Tibial artery (tissue), 4 donors: ENCODE results near the gene ZSCAN21.

Source experiments
- DNase-seq, 2 donors: peaks; one replicate each; pipeline ENCODE4 v3.0.0-alpha.2; 2019
- H3K27ac ChIP-seq, 2 donors: fragments of 200-600 bp; sonication (generic) in 1 of 2; 1 replicate in 1 of 2; 2 replicates in 1 of 2; pipeline ENCODE4 v1.5.1; 2018 to 2019; ENCODE audit warnings: mild to moderate bottlenecking in 1 of 2
- H3K27me3 ChIP-seq, 2 donors: fragments of 200-600 bp; sonication (generic) in 1 of 2; one replicate each; pipeline versions ENCODE4 v1.5.1 to v1.6.0; 2016 to 2019
- H3K36me3 ChIP-seq, 3 donors: fragments of 200-600 bp; sonication (generic) in 2 of 3; one replicate each; pipeline ENCODE4 v1.5.1; 2016 to 2019; ENCODE audit warnings: mild to moderate bottlenecking in 2 of 3
- H3K4me1 ChIP-seq, 4 donors: fragments of 200-600 bp; sonication (generic) in 2 of 4; 1 replicate in 3 of 4; 2 replicates in 1 of 4; pipeline ENCODE4 v1.5.1; 2016 to 2019
- H3K4me3 ChIP-seq, 2 donors: fragments of 200-600 bp; sonication (generic) in 1 of 2; 1 replicate in 1 of 2; 2 replicates in 1 of 2; pipeline ENCODE4 v1.5.1; 2018 to 2019; ENCODE audit warnings: mild to moderate bottlenecking in 2 of 2
- H3K9me3 ChIP-seq, 3 donors: fragments of 200-600 bp; sonication (generic) in 1 of 3; one replicate each; pipeline ENCODE4 v1.5.1; 2016 to 2019
- intact Hi-C: fragments of 100-400 bp; cut with DNase I; formaldehyde crosslinking; loops from one replicate; pipeline ENCODE4 v1.15.0; 2023; ENCODE audit warnings: low total_unique reads
- TF ChIP-seq, protein P1 (sequence below), 2 experiments: fragments of 200-600 bp in 1 of 2; fragments of 450-650 bp in 1 of 2; IDR thresholded peaks; one replicate each; pipeline ENCODE4 v1.5.1; 2017 to 2019; ENCODE audit warnings: antibody characterized with exemption in 2 of 2, mild to moderate bottlenecking in 1 of 2, moderate library complexity in 1 of 2

ZSCAN21 gene

DNA sequence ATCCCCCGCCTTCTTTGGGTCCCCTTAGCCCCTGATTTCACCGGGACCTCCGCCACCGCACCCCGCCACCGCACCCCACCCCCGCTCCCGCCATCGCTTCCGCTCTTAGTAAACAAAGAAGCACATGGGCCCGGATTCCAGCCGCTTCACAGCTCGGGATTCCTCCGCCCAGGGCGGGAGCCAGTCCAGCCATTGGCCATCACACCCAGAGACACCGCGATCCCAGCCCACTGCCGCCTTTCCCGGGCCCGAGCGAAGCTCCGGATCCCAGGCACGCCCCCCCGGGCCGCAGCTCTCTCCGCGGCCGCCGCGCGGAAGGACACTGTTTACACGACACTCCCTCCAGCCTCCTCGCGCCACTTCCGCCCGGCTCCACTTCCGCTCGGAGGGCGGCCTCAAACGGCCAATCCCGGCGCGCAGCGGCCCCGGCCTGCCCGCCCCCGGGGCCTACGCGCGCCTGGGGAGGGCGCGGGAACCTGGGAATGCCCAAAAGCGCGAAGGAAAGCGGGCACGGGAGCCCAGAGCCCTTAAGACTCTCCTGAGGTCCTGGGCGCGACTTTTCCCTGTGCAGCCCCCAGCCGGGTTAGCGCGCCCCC, 50.9 kb downstream of the ZSCAN21 start:
- Histone ChIP-seq H3K36me3 (peaks cover 54 to 70% (median 55%) of the 10 kb centered on the region in 3 donors), H3K27ac (peak overlapping the region; percentile 91 to 99), H3K27me3 (no peaks in the 10 kb centered on the region), H3K4me3 (peak overlapping the region; percentile 92 to 98), H3K4me1 (peaks cover 0 to 24% (median 18%) of the 10 kb centered on the region in 4 donors), H3K9me3 (no peaks in the 10 kb centered on the region)
- DNase-seq, result peak; percentile 93 to 98
- TF ChIP-seq, protein P1, sequence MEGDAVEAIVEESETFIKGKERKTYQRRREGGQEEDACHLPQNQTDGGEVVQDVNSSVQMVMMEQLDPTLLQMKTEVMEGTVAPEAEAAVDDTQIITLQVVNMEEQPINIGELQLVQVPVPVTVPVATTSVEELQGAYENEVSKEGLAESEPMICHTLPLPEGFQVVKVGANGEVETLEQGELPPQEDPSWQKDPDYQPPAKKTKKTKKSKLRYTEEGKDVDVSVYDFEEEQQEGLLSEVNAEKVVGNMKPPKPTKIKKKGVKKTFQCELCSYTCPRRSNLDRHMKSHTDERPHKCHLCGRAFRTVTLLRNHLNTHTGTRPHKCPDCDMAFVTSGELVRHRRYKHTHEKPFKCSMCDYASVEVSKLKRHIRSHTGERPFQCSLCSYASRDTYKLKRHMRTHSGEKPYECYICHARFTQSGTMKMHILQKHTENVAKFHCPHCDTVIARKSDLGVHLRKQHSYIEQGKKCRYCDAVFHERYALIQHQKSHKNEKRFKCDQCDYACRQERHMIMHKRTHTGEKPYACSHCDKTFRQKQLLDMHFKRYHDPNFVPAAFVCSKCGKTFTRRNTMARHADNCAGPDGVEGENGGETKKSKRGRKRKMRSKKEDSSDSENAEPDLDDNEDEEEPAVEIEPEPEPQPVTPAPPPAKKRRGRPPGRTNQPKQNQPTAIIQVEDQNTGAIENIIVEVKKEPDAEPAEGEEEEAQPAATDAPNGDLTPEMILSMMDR (IDR thresholded peaks at IDR 0.05), result no peak
- intact Hi-C loops, result loop anchor here (2.0 kb wide), 1 partner anchor 26 kb away; the partner anchor contains the start of gene MBLAC1

DNA sequence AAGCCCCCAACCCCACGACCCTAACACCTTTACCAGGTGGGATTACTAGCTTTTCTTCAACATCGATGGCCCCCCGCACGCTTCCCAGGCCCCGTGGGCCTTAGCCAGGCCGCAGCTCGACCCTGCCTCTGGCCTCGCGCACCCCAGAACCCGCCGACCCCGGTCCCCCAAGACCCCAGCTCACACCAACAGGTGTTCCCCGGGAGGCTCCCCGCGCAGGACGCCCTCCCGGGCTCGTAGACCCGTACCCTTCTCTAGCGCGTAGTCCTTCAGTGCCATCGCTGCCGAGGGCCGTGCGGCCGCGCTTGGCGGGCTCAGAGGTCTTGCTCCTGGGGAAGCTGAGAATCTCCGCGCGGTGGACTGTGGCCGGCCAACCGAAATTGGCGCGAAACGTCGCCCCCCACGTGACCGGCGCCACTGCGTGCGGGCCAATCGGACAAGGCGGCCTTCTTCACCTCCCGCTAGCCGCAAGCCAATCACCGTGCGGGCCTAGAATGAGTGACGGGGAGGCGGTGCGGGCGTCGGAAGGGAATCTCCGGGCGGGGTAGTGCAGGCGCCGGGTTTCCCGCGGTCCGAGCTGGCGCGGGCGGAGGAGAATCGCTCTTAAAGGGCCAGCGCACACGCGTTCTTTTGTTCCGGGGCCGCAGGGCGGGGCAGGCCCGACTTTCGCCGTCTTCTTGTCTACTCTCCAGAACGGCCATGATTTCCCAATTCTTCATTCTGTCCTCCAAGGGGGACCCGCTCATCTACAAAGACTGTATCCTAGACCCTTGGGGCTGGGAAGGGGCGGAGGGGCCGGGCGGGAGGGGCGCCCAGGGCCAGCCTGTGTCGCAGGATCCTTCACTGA, 51.7 kb downstream of the ZSCAN21 start, which contains the start of the genes AP4M1 and MCM7:
Gene AP4M1, plus strand, starts transcription at position 628 of the 847 bp plus-strand sequence. Its CDS starts 72 bp downstream, at position 700.
Gene MCM7, minus strand, starts transcription at position 382 of the 847 bp plus-strand sequence. Its CDS starts 103 bp downstream, at position 279.
- H3K9me3 ChIP-seq, result no peaks in the 10 kb centered on the region
- H3K27ac ChIP-seq, result peak within 1 kb of the TSS; percentile 91 to 99
- H3K27me3 ChIP-seq, result no peaks in the 10 kb centered on the region
- peaks cover 49 to 70% (median 54%) of the 10 kb centered on the region in 3 donors for H3K36me3 ChIP-seq
- TF ChIP-seq, protein P1 (IDR thresholded peaks at IDR 0.05), result no peak
- DNase-seq, result peak; percentile 98 to 100
- intact Hi-C loops, result loop anchor here (2.0 kb wide), 1 partner anchor 26 kb away; the partner anchor contains the start of gene MBLAC1
- peak within 1 kb of the TSS; percentile 92 to 98 for H3K4me3 ChIP-seq
- peaks cover 0 to 24% (median 18%) of the 10 kb centered on the region in 4 donors for H3K4me1 ChIP-seq

DNA sequence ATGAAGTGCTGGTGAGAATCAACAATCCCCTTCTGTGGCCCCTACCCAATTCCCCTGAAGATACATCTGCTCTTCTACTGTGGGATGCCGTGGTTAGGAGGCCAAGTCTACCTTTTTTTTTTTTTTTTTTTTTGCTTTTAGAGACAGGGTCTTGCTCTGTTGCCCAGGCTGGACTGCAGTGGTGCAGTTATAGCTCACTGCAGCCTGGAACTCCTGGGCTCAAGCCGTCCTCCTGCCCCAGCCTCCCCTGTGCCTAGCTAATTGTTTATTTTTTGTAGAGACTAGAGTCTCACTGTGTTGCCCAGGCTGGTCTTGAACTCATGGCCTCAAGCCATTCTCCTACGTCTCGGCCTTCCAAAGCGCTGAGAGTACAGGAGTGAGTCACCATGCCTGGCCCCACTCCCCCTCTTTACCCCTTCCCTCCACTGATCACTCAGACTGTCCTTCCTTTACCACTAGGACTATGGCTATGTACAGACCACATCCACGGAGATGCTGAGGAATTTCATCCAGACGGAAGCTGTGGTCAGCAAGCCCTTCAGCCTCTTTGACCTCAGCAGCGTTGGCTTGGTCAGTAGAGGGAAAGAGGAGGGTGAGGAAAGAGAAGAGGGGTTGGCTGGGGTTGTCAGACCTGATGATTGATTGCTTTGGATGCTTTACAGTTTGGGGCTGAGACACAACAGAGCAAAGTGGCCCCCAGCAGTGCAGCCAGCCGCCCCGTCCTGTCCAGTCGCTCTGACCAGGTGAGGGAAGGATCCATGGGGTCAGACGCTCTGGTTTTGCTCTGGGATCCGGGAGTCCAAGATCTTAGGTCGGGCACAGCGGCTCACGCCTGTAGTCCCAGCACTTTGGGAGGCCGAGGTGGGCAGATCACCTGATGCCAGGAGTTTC, 53.6 kb downstream of the ZSCAN21 start:
- no peaks in the 10 kb centered on the region for H3K9me3 ChIP-seq
- peaks cover 39 to 70% (median 51%) of the 10 kb centered on the region in 3 donors for H3K36me3 ChIP-seq
- H3K27ac ChIP-seq, result no peak overlapping the region
- no peak overlapping the region for H3K4me3 ChIP-seq
- H3K27me3 ChIP-seq, result no peaks in the 10 kb centered on the region
- TF ChIP-seq, protein P1 (IDR thresholded peaks at IDR 0.05), result no peak
- no peak for DNase-seq
- peaks cover 0 to 24% (median 18%) of the 10 kb centered on the region in 4 donors for H3K4me1 ChIP-seq
- intact Hi-C loops, result no loop called here

DNA sequence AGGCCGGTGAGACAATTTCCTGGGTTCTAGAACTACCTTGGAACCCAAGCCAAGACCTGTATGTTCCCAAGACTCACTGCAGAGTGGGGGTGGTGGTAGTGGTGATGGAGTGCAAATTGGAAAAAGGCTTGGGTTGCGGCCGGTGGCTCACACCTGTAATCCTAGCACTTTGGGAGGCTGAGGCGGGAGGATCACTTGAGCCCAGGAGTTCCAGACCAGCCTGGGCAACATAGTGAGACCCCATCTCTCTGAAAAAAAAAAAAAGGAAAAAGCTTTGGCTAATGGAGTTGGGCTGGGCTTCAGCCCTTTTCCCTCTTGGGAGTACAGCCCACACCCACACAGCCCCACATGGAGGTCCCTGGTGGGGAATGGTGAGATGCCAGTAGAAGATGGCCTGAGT, 56.0 kb downstream of the ZSCAN21 start:
- no peak overlapping the region for H3K27ac ChIP-seq
- H3K4me3 ChIP-seq, result no peak overlapping the region
- peaks cover 29 to 79% (median 49%) of the 10 kb centered on the region in 3 donors for H3K36me3 ChIP-seq
- no peaks in the 10 kb centered on the region for H3K9me3 ChIP-seq
- peaks cover 0 to 9% (median 7%) of the 10 kb centered on the region in 4 donors for H3K4me1 ChIP-seq
- TF ChIP-seq, protein P1 (IDR thresholded peaks at IDR 0.05), result no peak
- intact Hi-C loops, result no loop called here
- no peaks in the 10 kb centered on the region for H3K27me3 ChIP-seq
- no peak for DNase-seq

DNA sequence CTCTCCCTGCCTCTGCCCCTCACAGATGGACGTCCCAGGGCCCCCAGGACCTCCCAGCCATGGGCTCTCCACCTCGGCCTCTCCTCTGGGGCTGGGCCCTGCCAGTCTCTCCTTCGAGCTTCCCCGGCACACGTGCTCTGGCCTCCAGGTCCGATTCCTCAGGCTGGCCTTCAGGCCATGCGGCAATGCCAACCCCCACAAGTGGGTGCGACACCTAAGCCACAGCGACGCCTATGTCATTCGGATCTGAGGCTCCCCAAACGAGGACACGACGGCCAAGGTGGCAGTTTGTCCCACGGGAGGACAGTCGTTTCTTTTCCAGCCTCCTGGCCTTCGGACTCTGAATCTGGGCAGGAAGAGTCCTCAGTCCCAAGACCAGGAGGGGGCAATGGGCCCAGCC, 57.1 kb downstream of the ZSCAN21 start:
- Histone ChIP-seq H3K9me3 (no peaks in the 10 kb centered on the region), H3K27ac (no peak overlapping the region), H3K4me1 (peaks cover 0 to 9% (median 7%) of the 10 kb centered on the region in 4 donors), H3K36me3 (peaks cover 34 to 90% (median 60%) of the 10 kb centered on the region in 3 donors), H3K4me3 (no peak overlapping the region), H3K27me3 (no peaks in the 10 kb centered on the region)
- intact Hi-C loops, result no loop called here
- TF ChIP-seq, protein P1 (IDR thresholded peaks at IDR 0.05), result no peak
- no peak for DNase-seq
